GM12878 (cell line): ENCODE data around the gene DGCR8. TPM values are rescaled to one million over a fixed set of nuclear protein-coding genes. Genes with fewer than 3 reads are reported as not detected.

ENCODE experiments used
- ATAC-seq: fragments of 200-7000 bp; cut with Tn5 transposase; 3 replicates; pipeline ENCODE4 v1.9.1; 2020; ENCODE audit warnings: mild to moderate bottlenecking, moderate library complexity
- BruUV-seq: library from RNA; stranded (reverse); fragments of 400-500 nt; replicated peaks from 2 replicates; lab custom pipeline; 2021; lab: Mats Ljungman, UMichigan
- CTCF ChIA-PET: fragments of 300-600 bp; sonication (Branson Sonifier 250); formaldehyde crosslinking; extraction: SDS; loops from one replicate; lab custom pipeline; 2021; ENCODE audit warnings: inconsistent platforms; lab: Yijun Ruan, JAX
- POLR2A ChIA-PET: fragments of 350-600 bp; formaldehyde crosslinking; extraction: SDS; loops from one replicate; lab custom pipeline; 2021; ENCODE audit warnings: inconsistent platforms; lab: Charles Lee
- RAD21 ChIA-PET: fragments of 300-600 bp; sonication (Branson Sonifier 250); formaldehyde crosslinking; loops from one replicate; lab custom pipeline; 2023; ENCODE audit warnings: antibody characterized with exemption; ENCODE audit not compliant: unreplicated experiment; lab: Charles Lee
- SMC1A ChIA-PET: fragments of 300-600 bp; sonication (Branson Sonifier 250); formaldehyde crosslinking; loops from one replicate; lab custom pipeline; 2023; ENCODE audit not compliant: unreplicated experiment, uncharacterized antibody; lab: Charles Lee
- DNase-seq: peaks from one replicate; pipeline ENCODE4 v3.0.0-alpha.2; 2011; ENCODE audit warnings: low read depth, low spot score
- FAIRE-seq: peaks from 3 replicates; lab custom pipeline; 2011; peaks lifted over from hg19 to GRCh38; lab: Jason Lieb, UNC
- H2AFZ ChIP-seq: 2 replicates; pipeline ENCODE4 v1.6.0; 2011; ENCODE audit warnings: low read depth, low read length, control low read depth; ENCODE audit not compliant: control insufficient read depth
- H3K27ac ChIP-seq: 2 replicates; pipeline ENCODE4 v1.5.1; 2011; ENCODE audit warnings: control low read depth; ENCODE audit not compliant: control insufficient read depth, insufficient read depth
- H3K27me3 ChIP-seq, 2 experiments: replicated peaks in 1 of 2; 2 replicates each; pipeline versions ENCODE4 v1.6.0 to v1.6.1; 2011; ENCODE audit warnings: low read length in 1 of 2; ENCODE audit not compliant: control insufficient read depth in 2 of 2, insufficient read depth in 2 of 2
- H3K36me3 ChIP-seq, 2 experiments: 2 replicates each; pipeline ENCODE4 v1.5.1; 2011; ENCODE audit warnings: low read length in 1 of 2; ENCODE audit not compliant: control insufficient read depth in 2 of 2, insufficient read depth in 2 of 2
- H3K4me1 ChIP-seq: 2 replicates; pipeline ENCODE4 v1.6.1; 2011; ENCODE audit warnings: mild to moderate bottlenecking, low read length, moderate library complexity, mixed read lengths; ENCODE audit not compliant: control insufficient read depth, insufficient read depth
- H3K4me2 ChIP-seq: 2 replicates; pipeline ENCODE4 v1.6.0; 2011; ENCODE audit warnings: control low read depth; ENCODE audit not compliant: control insufficient read depth, insufficient read depth
- H3K4me3 ChIP-seq: fragments of 200-600 bp; sonication (generic); 2 replicates; pipeline ENCODE4 v1.5.1; 2016
- H3K79me2 ChIP-seq: 2 replicates; pipeline ENCODE4 v1.6.0; 2011; ENCODE audit warnings: low read length; ENCODE audit not compliant: control insufficient read depth, insufficient read depth
- H3K9ac ChIP-seq: 2 replicates; pipeline ENCODE4 v1.8.0; 2011; ENCODE audit warnings: low read length, control low read depth, mixed read lengths; ENCODE audit not compliant: control insufficient read depth, insufficient read depth
- H3K9me3 ChIP-seq: replicated peaks from 3 replicates; pipeline ENCODE4 v1.5.1; 2011; ENCODE audit warnings: mild to moderate bottlenecking, low read length; ENCODE audit not compliant: control insufficient read depth, insufficient read depth
- H4K20me1 ChIP-seq: 2 replicates; pipeline ENCODE4 v1.6.0; 2011; ENCODE audit not compliant: control insufficient read depth, insufficient read depth
- BCL11A ChIP-seq: IDR thresholded peaks from 2 replicates; pipeline ENCODE4 v1.6.1; 2011; ENCODE audit warnings: low read depth, low read length
- BCLAF1 ChIP-seq: fragments of 450-650 bp; IDR thresholded peaks from 2 replicates; pipeline ENCODE4 v1.6.1; 2017; ENCODE audit warnings: antibody characterized with exemption, mild to moderate bottlenecking, moderate library complexity
- CEBPB ChIP-seq, 2 experiments: fragments of 150-350 bp in 1 of 2; IDR thresholded peaks; 2 replicates each; pipeline ENCODE4 v1.6.1; 2012 to 2014; ENCODE audit warnings: low read depth in 2 of 2, low read length in 2 of 2, borderline replicate concordance in 1 of 2, inconsistent platforms in 1 of 2
- CEBPZ ChIP-seq: fragments of 150-350 bp; IDR thresholded peaks from 2 replicates; pipeline ENCODE4 v1.6.1; 2016; ENCODE audit warnings: low read depth, low read length
- CHD2 ChIP-seq: IDR thresholded peaks from 2 replicates; pipeline ENCODE4 v1.6.1; 2011; ENCODE audit warnings: low read depth, low read length, improper control_type of control experiment, borderline replicate concordance
- CTCF ChIP-seq, 3 experiments: IDR thresholded peaks in 2 of 3; conservative IDR thresholded peaks in 1 of 3; 2 replicates each; pipeline ENCODE4 v1.5.1; 2011; ENCODE audit warnings: low read depth in 3 of 3, low read length in 3 of 3, mild to moderate bottlenecking in 3 of 3, control low read depth in 2 of 3, moderate library complexity in 2 of 3, inconsistent platforms in 1 of 3, mixed read lengths in 1 of 3; ENCODE audit not compliant: control insufficient read depth in 2 of 3, insufficient read depth in 1 of 3; ENCODE audit errors: extremely low read depth in 1 of 3
- HDAC2 ChIP-seq: fragments of 200-600 bp; sonication (generic); IDR thresholded peaks from 2 replicates; pipeline ENCODE4 v1.6.1; 2017
- IRF3 ChIP-seq: fragments of 450-650 bp; IDR thresholded peaks from 2 replicates; pipeline ENCODE4 v1.6.1; 2014; ENCODE audit warnings: mild to moderate bottlenecking
- IRF4 ChIP-seq: IDR thresholded peaks from 2 replicates; pipeline ENCODE4 v1.6.1; 2011; ENCODE audit warnings: low read depth, low read length
- NR2F1 ChIP-seq: fragments of 450-650 bp; conservative IDR thresholded peaks from 2 replicates; pipeline ENCODE4 v1.6.1; 2017; ENCODE audit warnings: mild to moderate bottlenecking
- POLR2AphosphoS5 ChIP-seq: IDR thresholded peaks from 2 replicates; pipeline ENCODE4 v1.6.1; 2011; ENCODE audit warnings: mild to moderate bottlenecking, low read length, inconsistent platforms
- WGBS: methylation state at CpG from one replicate; pipeline ENCODE4 v1.1.6; 2016; ENCODE audit warnings: low lambda C conversion rate; ENCODE audit not compliant: insufficient replicate concordance, insufficient coverage; ENCODE audit errors: missing lambda C conversion rate; 5-methylcytosine and 5-hydroxymethylcytosine counted together
- in situ Hi-C: fragments of 300-500 bp; cut with MboI; formaldehyde crosslinking; loops from 9 replicates; pipeline ENCODE4 v1.14.3; 2018; ENCODE audit warnings: mixed read lengths
- intact Hi-C: fragments of 100-400 bp; cut with micrococcal nuclease; formaldehyde crosslinking; loops from one replicate; pipeline ENCODE4 v1.14.2; 2022; ENCODE audit not compliant: unreplicated experiment
- polyA plus RNA-seq, 11 experiments: library from polyadenylated mRNA; depleted of rRNA in 4 of 11; unstranded in 6 of 11; stranded (reverse) in 5 of 11; fragments of >200 nt; fragmentation: Nextera tagmentation in 4 of 11; fragmentation: Illumina TruSeq in 1 of 11; extraction: Ambion mirVana in 4 of 11; extraction: Trizol in 1 of 11; gene quantifications; 1 replicate in 1 of 11; 2 replicates in 10 of 11; pipeline versions ENCODE4 v1.2.1 to v1.2.3, GENCODE V29; 2011 to 2016; ENCODE audit warnings: inconsistent platforms in 2 of 11, missing spikeins in 2 of 11, low read depth in 1 of 11
- total RNA-seq, 4 experiments: library from RNA; depleted of rRNA in 3 of 4; stranded (reverse); fragments of >200 nt in 3 of 4; fragmentation: Illumina TruSeq in 1 of 4; extraction: Trizol in 1 of 4; gene quantifications; 2 replicates each; pipeline versions ENCODE4 v1.2.1 to v1.2.3, GENCODE V29; 2013 to 2021

The DGCR8 gene
- total and polyA plus RNA-seq, 10 of the 15 experiments (the other 5 are each of a cell fraction or from before 2014, with no cell fraction given) = 1.2 to 35.1 (median 17.2) TPM

- in situ Hi-C loops (no loop called here), intact Hi-C loops (no loop called here)
- DNase-seq (no peak), FAIRE-seq (no peak), ATAC-seq (no peak)
- no peaks in the 10 kb centered on the region for H4K20me1 ChIP-seq
- H3K9ac ChIP-seq = no peak overlapping the region
- no peaks in the 10 kb centered on the region for H3K9me3 ChIP-seq
- H3K79me2 ChIP-seq = no peaks in the 10 kb centered on the region
- H3K36me3 ChIP-seq = peaks cover 6 to 8% of the 10 kb centered on the region in 2 experiments; a peak in 3 of 4 replicates
- H3K27me3 ChIP-seq = no peaks in the 10 kb centered on the region
- no TSS peak for BruUV-seq
- 94% methylated on average over 15 of the region's 15 CpGs for WGBS
- H2AFZ ChIP-seq = no peak overlapping the region
- no peaks in the 10 kb centered on the region for H3K4me1 ChIP-seq
- H3K27ac ChIP-seq = no peak overlapping the region
- ChIA-PET SMC1A (no interaction called here), RAD21 (no interaction called here), POLR2A (no interaction called here), CTCF (no interaction called here)
- H3K4me3 ChIP-seq = no peak overlapping the region
- H3K4me2 ChIP-seq = no peak overlapping the region
- TF ChIP-seq HDAC2 (no peak), POLR2AphosphoS5 (no peak), CEBPZ (no peak), IRF3 (no peak), IRF4 (no peak), BCLAF1 (no peak), CEBPB (IDR thresholded peaks at IDR 0.05; ENCODE audit: borderline replicate concordance in 1 of 2, low read depth in 2 of 2, low read length in 2 of 2) (no peak), BCL11A (no peak), CTCF (IDR thresholded peaks at IDR 0.05 in 2 of 3, conservative IDR thresholded peaks at IDR 0.05 in 1 of 3; ENCODE audit: control insufficient read depth in 2 of 3, extremely low read depth in 1 of 3, insufficient read depth in 1 of 3, low read depth in 3 of 3, low read length in 3 of 3) (no peak), CHD2 (no peak), NR2F1 (no peak)
These were observed 24.4 kb upstream of the DGCR8 start for GRCh38 chr22:20055654-20056053.
